K562 (cell line): ENCODE measurements around the gene OR5A2.

Experiments used
- CBX3 ChIP-seq, 2 experiments: IDR thresholded peaks; 1 replicate in 1 of 2; 2 replicates in 1 of 2; pipeline ENCODE4 v1.6.1; 2012; ENCODE audit warnings: inconsistent platforms in 2 of 2, low read length in 2 of 2, borderline replicate concordance in 1 of 2, control low read depth in 1 of 2
- MAFG ChIP-seq: fragments of 450-650 bp; conservative IDR thresholded peaks from 2 replicates; pipeline ENCODE4 v1.6.1; 2016; ENCODE audit warnings: missing genetic modification characterization, missing compliant biosample characterization
- MXI1 ChIP-seq: IDR thresholded peaks from 2 replicates; pipeline ENCODE4 v1.6.1; 2011; ENCODE audit warnings: low read depth, mild to moderate bottlenecking, improper control_type of control experiment, low read length
- YY1 ChIP-seq, 3 experiments: IDR thresholded peaks; 2 replicates each; pipeline ENCODE4 v1.6.1; 2011; ENCODE audit warnings: low read length in 2 of 3, mild to moderate bottlenecking in 2 of 3, moderate library complexity in 2 of 3, borderline replicate concordance in 1 of 3, control low read depth in 1 of 3, low read depth in 1 of 3; ENCODE audit not compliant: insufficient read depth in 3 of 3, insufficient replicate concordance in 2 of 3, control insufficient read depth in 1 of 3, insufficient read length in 1 of 3; ENCODE audit errors: extremely low read depth in 1 of 3

- no peak for TF ChIP-seq YY1 (IDR thresholded peaks at IDR 0.05; ENCODE audit: borderline replicate concordance in 1 of 3, control insufficient read depth in 1 of 3, extremely low read depth in 1 of 3, insufficient read depth in 3 of 3, insufficient read length in 1 of 3, insufficient replicate concordance in 2 of 3, low read depth in 1 of 3, low read length in 2 of 3)
- TF ChIP-seq MXI1: no peak
- TF ChIP-seq MAFG (tag): no peak
- no peak for TF ChIP-seq CBX3 (IDR thresholded peaks at IDR 0.05; ENCODE audit: borderline replicate concordance in 1 of 2, low read length in 2 of 2)
These were observed 49.0 kb upstream of the OR5A2 start for GRCh38 chr11:59475176-59475575.
